HG03135 (cell line): Measurements from ENCODE around the gene BMPER.

Experiments
- ATAC-seq: cut with Tn5 transposase; IDR thresholded peaks from one replicate; pipeline ENCODE4 v1.9.1; 2021; ENCODE audit warnings: mild to moderate bottlenecking, moderate library complexity; ENCODE audit not compliant: unreplicated experiment

The BMPER gene

GRCh38 chr7:34130558-34131295 lies 225.4 kb downstream of the BMPER start:
- ATAC-seq, result no peak

- ATAC-seq, result no peak
These were observed 226.0 kb downstream of the BMPER start for GRCh38 chr7:34131371-34131770.

GRCh38 chr7:34133356-34133982 lies 228.1 kb downstream of the BMPER start:
- no peak for ATAC-seq

DNA sequence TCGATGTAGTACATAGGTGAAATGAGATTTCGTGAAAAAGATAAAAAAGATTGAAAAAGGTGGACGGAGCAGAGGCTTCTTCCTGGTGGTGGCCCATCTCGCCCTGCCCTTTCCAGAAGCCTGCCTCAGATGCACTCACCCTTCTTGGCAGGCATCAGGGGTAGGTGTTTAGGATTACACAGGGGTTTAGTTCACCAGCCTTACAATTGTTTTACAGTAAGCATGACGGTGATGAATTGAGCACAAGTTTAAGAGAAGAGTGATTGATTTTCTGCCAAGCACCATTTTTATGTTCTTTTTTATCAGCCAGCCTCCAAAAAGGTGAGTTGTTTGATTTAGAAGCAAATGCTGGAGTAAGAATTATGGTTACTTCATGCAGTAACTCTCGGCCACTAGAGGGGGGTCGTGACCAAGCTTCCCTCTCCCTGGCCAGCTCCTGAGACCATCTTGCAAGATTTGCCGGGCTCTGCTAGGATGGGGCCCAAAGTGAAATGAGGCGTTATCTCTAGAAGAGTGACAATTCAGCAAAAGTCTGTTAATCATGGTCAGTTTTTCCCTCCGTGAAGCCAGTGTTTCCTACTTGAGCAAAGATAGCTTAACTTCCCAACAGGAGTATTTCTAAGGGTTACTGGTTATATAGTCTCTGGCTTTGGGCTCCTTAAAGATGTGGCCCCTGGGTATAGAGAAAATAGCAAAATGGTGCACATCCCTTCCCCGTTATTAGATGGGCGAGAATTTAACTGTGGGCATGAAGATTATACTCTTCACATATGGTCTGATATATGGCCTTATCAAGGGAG lies 228.8 kb downstream of the BMPER start:
- no peak for ATAC-seq

- no peak for ATAC-seq
These were observed 230.6 kb downstream of the BMPER start for GRCh38 chr7:34135924-34136323.

GRCh38 chr7:34136698-34137097 lies 231.4 kb downstream of the BMPER start:
- no peak for ATAC-seq

- no peak for ATAC-seq
These were observed 231.8 kb downstream of the BMPER start for GRCh38 chr7:34137176-34137575.

- no peak for ATAC-seq
These were observed 233.1 kb downstream of the BMPER start for GRCh38 chr7:34138483-34138882.

DNA sequence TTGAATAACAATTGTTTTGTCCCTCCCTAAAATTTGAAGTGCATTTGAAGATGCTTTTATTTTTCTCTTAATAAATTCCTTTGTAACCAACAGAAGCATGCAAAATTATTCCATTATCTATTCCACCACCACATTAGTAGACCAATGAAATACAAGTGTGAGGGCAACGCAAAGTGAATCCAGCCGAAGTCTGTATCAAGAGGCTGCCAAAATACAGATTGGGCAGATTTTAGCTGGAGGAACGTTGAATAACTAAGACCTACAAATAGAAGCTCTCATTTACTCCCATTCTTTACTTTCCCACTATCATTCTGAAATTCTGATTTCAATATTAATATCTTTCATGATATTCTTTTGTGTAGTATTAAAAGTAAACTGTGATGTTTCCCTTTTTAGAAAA lies 233.7 kb downstream of the BMPER start:
- ATAC-seq, result no peak

GRCh38 chr7:34140066-34140465 lies 234.7 kb downstream of the BMPER start:
- ATAC-seq, result no peak

GRCh38 chr7:34143402-34143801 lies 238.1 kb downstream of the BMPER start:
- ATAC-seq, result no peak

DNA sequence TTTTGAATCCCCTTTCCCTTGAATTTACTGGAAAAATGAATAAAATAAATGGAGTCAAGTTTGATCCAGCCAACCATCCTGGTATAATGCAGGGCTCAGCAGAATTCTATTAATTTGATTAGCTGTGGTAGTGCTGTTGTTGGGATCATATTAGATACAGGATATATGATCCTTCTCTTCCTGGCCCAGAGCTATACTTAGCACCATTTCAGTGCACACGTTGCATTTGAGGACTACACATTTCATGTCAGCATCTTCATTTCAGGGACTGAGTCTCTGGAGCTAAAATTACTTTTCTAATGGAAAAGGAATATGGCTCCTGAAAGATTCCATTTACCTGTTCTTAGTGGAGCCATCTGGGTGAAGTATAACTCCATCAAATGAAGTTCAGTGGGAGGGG lies 240.3 kb downstream of the BMPER start:
- ATAC-seq, result no peak

DNA sequence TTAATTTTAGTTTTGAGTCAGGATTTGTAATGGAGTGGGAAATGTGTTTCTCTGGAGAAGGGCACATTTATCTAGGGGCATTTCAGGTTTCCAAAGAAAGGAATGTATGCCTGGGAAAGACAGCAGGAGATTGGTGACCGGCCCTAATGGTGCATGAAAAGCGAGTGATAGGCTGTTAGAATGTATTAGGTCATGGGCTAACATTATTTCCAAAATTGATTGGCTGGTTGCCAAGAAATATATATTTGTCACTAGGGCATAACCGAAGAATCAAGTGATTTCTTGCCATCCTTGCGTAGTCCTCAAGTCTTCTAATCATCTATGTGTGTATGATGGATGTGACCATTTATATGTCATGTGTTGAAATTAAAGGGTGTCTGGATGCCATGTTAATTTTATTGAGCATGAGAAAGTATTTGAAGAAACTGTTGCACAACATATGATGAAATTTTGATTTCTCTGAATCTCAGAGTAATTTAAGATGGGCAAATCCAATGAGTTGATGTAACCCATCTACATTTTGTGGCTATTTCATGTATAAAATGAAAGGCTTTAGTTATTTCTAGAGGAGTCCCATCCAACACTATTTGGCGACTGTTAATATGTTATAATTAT lies 248.4 kb downstream of the BMPER start:
- no peak for ATAC-seq

- no peak for ATAC-seq
These were observed 250.0 kb downstream of the BMPER start for GRCh38 chr7:34155220-34155908.

- ATAC-seq, result no peak
These were observed 251.0 kb downstream of the BMPER start for GRCh38 chr7:34156336-34156735.

DNA sequence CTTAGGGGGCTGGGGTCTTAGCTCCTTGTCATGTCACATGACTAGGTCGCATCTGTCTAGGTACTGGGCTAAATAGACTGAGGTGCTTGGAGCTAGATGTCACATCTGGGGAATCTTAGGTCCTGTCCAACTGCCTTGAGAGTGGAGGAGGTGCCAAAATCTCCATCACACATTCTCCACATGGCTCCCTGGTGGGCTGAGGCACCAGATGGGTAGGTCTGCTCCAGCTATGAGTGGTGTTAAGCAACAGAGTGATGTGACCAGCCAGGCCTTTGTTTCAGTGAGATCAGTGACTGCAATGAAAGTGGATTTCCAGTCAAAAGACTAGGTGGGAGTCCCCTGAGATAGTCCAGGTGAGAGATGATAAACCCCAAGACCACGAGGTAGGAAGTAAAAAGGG lies 251.8 kb downstream of the BMPER start:
- ATAC-seq, result no peak

GRCh38 chr7:34158368-34159153 lies 253.2 kb downstream of the BMPER start:
- no peak for ATAC-seq

GRCh38 chr7:34160261-34160752 lies 255.0 kb downstream of the BMPER start:
- no peak for ATAC-seq

DNA sequence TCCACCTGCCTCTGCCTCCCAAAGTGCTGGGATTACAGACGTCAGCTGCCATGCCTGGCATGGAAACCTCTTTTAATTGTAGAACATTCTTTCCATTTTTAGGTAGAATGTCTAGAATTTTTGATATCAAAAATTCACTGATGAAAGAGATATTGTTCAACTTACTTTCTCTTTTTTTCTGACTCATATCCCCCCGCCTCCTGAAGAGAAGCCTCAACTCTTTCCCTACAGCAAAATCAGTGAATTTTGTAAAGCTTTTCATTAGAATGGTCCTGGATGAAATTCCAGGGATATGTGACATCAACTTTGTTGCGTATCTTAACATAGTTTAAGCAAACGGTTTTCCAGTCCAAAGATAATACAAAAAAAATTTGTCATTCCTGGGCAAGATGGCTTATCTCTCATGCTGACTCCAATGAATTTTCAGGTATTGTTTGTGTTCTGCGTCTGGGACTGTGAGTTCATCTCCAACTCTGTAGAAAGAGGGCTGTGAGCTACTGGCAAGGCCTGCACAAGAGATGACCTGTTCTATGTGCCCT lies 256.8 kb downstream of the BMPER start:
- ATAC-seq, result no peak

DNA sequence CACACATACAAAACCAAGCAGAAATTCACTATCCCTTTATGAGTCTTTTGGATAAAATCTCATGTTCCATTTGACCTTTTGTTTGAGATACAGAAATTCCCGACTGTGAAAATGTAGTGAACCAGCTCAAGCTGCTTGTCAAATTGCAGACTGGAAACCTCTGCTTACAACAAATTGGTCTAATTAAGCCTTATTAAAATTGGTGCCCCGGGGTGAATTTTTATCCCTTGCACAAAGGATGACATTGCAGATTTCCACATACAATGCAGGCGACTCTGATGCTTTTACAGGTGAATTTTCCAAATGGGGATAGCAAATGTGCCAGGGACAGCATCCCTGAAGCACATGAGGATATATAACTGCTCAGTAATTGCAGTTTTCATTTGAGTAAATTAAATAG lies 257.3 kb downstream of the BMPER start:
- ATAC-seq, result no peak
